Nephron progenitor cell (in vitro differentiated cells): ENCODE results near the gene XBP1.
"Not testable (repeated sequence)": the region's sequence is repeated elsewhere in the genome, so short reads cannot be mapped to it uniquely, and the experiment has no call there.

Experiments
- DNase-seq: peaks from one replicate; pipeline ENCODE4 v3.0.0; 2021
- H3K27ac Mint-ChIP-seq: 2 replicates; pipeline ENCODE4 v1.8.0; 2021; ENCODE audit warnings: mild to moderate bottlenecking, moderate library complexity, mixed read lengths
- H3K27me3 Mint-ChIP-seq: 2 replicates; pipeline ENCODE4 v1.8.0; 2021; ENCODE audit warnings: mild to moderate bottlenecking, low read depth, mixed read lengths; ENCODE audit not compliant: poor library complexity
- H3K36me3 Mint-ChIP-seq: 2 replicates; pipeline ENCODE4 v1.8.0; 2021; ENCODE audit warnings: low read depth, mixed read lengths
- H3K4me1 Mint-ChIP-seq: 2 replicates; pipeline ENCODE4 v1.8.0; 2021; ENCODE audit warnings: mixed read lengths
- H3K4me3 Mint-ChIP-seq: 2 replicates; pipeline ENCODE4 v1.8.0; 2021; ENCODE audit warnings: mild to moderate bottlenecking, moderate library complexity, mixed read lengths
- H3K9me3 Mint-ChIP-seq: 2 replicates; pipeline ENCODE4 v1.8.0; 2021; ENCODE audit warnings: mild to moderate bottlenecking, moderate library complexity, mixed read lengths
- TF ChIP-seq, protein P1 (sequence below): fragments of 200-600 bp; sonication (generic); IDR thresholded peaks from 2 replicates; pipeline ENCODE4 v1.5.0; 2021; ENCODE audit warnings: antibody characterized with exemption

The XBP1 gene

DNA sequence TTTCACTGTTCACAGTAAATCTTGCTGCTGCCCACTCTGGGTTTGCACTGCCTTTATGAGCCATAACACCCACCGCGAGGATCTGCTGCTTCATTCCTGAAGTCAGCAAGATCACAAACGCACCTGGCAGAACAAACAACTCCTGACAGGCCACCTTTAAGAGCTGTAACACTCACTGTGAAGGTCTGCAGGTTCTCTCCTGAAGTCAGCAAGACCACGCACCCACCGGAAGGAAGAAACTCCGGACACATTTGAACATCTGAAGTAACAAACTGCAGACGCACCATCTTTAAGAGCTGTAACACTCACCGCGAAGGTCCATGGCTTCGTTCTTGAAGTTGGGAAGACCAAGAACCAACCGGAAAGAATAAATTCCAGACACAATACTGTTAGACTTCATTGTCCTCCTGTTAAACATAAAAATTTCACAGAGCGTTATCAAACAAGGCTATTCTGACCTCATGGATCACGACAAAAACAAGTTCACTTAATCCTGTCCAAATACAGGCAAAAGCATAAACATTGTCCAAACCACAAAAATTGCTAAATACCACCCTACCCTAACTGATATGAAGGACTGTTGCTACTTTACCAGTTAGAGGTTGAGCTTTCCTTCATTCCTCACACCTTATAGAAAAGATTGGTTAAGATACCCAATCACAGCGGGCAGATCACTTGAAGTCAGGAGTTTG is 30.8 kb downstream of the XBP1 start:
- Mint-ChIP-seq H3K27me3 (peaks cover 3% of the 10 kb centered on the region), H3K9me3 (peaks cover 17% of the 10 kb centered on the region), H3K36me3 (peaks cover 11% of the 10 kb centered on the region), H3K27ac (no peak overlapping the region), H3K4me1 (peaks cover 10% of the 10 kb centered on the region), H3K4me3 (no peak overlapping the region)
- TF ChIP-seq, protein P1, sequence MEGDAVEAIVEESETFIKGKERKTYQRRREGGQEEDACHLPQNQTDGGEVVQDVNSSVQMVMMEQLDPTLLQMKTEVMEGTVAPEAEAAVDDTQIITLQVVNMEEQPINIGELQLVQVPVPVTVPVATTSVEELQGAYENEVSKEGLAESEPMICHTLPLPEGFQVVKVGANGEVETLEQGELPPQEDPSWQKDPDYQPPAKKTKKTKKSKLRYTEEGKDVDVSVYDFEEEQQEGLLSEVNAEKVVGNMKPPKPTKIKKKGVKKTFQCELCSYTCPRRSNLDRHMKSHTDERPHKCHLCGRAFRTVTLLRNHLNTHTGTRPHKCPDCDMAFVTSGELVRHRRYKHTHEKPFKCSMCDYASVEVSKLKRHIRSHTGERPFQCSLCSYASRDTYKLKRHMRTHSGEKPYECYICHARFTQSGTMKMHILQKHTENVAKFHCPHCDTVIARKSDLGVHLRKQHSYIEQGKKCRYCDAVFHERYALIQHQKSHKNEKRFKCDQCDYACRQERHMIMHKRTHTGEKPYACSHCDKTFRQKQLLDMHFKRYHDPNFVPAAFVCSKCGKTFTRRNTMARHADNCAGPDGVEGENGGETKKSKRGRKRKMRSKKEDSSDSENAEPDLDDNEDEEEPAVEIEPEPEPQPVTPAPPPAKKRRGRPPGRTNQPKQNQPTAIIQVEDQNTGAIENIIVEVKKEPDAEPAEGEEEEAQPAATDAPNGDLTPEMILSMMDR: no peak
- no peak for DNase-seq

DNA sequence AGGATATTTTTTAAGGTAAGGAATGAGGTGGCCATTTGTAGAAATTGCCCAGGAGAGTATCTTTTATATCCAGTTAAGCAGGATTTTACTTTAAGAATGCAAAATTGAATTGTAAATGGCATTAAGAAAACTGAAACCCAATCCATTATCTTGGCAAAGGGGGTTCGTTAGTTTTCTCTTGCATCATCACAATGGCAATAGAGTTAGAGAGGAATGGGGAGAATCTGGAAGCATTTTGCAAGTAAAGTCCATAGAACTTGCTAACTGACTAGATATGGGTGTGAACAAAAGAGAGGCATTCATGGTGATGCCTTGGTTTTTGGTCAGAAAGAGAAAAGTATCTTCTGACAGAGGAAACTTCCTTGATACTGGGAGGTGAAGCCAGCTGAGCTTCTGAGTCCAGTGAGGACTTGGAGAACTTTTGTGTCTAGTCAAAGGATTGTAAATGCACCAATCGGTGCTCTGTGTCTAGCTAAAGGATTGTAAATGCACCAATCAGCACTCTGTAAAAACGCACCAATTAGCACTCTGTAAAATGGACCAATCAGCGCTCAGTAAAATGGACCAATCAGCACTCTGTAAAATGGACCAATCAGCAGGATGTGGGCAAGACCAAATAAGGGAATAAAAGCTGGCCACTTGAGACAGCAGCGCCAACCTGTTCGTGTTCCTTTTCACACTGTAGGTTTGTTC is 31.5 kb downstream of the XBP1 start:
- Mint-ChIP-seq H3K4me3 (no peak overlapping the region), H3K27me3 (peaks cover 3% of the 10 kb centered on the region), H3K27ac (no peak overlapping the region), H3K4me1 (peaks cover 7% of the 10 kb centered on the region), H3K36me3 (peaks cover 7% of the 10 kb centered on the region), H3K9me3 (peaks cover 17% of the 10 kb centered on the region)
- no peak for DNase-seq
- TF ChIP-seq, protein P1: no peak

DNA sequence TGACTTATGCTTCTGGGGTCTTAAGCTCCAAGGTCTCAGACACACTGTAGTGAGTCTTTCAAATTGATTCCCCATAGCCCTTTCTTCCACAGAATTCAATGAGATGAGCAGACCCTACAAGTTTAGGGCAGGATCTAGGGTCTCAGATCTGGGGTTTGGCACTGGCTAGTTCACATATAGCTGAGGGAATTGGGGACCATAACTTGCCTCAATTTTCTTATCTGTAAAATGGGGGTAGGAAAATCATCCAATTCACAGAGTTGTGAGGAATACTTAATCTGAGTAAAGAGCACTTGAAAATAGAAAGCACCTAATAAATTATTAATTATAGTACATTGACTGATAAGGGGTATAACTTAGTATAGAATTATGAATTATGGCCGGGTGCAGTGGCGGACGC is 33.7 kb downstream of the XBP1 start:
- Mint-ChIP-seq H3K27ac (no peak overlapping the region), H3K4me1 (peaks cover under 1% of the 10 kb centered on the region), H3K4me3 (no peak overlapping the region), H3K36me3 (no peaks in the 10 kb centered on the region), H3K27me3 (no peaks in the 10 kb centered on the region), H3K9me3 (peaks cover 10% of the 10 kb centered on the region)
- TF ChIP-seq, protein P1: no peak
- no peak for DNase-seq

DNA sequence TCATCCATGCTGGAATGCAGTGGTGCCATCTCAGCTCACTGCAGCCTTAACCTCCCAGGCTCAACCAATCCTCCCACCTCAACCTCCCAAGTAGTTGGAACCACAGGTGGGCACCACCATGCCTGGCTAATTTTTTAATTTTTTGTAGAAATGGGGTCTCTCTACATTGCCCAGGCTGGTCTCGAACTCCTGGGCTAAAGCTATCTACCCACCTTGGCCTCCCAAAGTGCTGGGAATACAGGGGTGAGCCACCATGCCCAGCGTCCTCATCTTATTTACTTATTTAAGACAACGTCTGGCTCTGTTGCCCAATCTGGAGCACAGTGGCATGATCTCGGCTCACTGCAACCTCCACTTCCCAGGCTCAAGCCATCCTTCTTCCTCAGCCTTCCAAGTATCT is 38.4 kb downstream of the XBP1 start:
- H3K4me1 Mint-ChIP-seq: peaks cover 17% of the 10 kb centered on the region
- H3K4me3 Mint-ChIP-seq, DNase-seq, H3K9me3 Mint-ChIP-seq, H3K27me3 Mint-ChIP-seq, H3K27ac Mint-ChIP-seq: not testable (repeated sequence)
- peaks cover 11% of the 10 kb centered on the region for H3K36me3 Mint-ChIP-seq

DNA sequence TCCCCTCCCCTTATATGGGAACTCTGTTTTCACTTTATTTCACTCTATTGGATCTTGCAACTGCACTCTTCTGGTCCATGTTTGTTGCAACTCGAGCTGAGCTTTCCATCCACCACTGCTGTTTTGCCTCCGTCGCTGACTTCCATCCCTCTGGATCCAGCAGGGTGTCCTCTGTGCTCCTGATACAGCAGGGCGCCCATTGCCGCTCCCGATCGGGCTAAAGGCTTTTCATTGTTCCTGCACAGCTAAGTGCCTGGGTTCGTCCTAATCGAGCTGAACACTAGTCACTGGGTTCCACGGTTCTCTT is 39.0 kb downstream of the XBP1 start:
- H3K36me3 Mint-ChIP-seq: peaks cover 16% of the 10 kb centered on the region
- H3K4me1 Mint-ChIP-seq: peaks cover 17% of the 10 kb centered on the region
- no peak overlapping the region for H3K27ac Mint-ChIP-seq
- TF ChIP-seq, protein P1: no peak
- H3K4me3 Mint-ChIP-seq: no peak overlapping the region
- no peak for DNase-seq
- peaks cover 4% of the 10 kb centered on the region for H3K9me3 Mint-ChIP-seq
- H3K27me3 Mint-ChIP-seq: peaks cover 3% of the 10 kb centered on the region

DNA sequence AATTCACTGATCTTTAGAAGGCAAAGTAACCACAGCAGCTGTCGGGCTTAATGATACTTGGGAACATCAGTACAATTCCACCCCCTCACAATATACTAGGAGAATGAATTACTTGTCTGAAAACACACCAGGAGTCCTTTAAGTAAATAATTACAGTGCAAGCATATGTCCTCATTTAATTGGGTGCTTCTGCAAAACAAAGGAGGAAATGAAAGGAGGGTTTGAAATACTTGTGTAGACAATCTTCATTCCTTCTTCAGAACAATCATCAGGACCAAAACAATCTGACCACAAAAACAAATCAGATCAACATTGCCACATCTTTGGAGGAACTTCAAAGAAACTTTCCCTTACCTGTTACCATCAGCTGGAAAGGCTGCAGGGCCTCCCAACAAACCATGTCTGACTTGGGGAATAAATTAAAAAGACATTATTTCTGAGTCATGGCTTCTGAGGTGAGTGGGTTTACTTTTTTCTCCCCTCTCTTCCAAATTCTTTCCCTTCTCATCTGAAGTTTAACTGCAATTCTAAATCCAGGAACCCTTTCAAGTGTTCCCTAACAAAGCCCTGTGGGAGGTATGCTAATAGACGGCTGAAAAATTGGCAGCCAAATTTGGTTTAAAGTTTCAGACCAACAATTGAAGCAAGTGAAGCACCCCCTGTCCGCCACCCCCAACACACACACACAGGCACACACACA is 40.4 kb downstream of the XBP1 start:
- DNase-seq: no peak

DNA sequence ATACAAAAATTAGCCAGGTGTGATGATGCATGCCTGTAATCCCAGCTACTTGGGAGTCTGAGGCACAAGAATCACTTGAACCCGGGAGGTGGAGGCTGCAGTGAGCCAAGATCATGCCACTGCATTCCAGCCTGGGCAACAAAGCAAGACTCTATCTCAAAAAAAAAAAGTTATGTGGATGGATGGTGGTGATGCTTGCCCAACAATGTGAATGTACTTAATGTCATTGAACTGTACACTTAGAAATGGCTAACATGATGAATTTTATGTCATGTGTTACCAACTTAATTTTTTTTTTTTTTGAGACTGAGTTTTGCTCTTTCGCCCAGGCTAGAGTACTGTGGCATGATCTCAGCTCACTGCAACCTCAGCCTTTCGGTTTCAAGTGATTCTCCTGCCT is 45.9 kb downstream of the XBP1 start:
- H3K4me1 Mint-ChIP-seq, H3K9me3 Mint-ChIP-seq, DNase-seq, H3K4me3 Mint-ChIP-seq, H3K27me3 Mint-ChIP-seq, H3K27ac Mint-ChIP-seq: not testable (repeated sequence)
- peaks cover 70% of the 10 kb centered on the region for H3K36me3 Mint-ChIP-seq

More for the DNA sequence above, 40.4 kb downstream of the XBP1 start:
- H3K4me3 Mint-ChIP-seq: no peak overlapping the region
- TF ChIP-seq, protein P1: no peak
- H3K27ac Mint-ChIP-seq: no peak overlapping the region
- H3K4me1 Mint-ChIP-seq: peaks cover 17% of the 10 kb centered on the region
- peaks cover 3% of the 10 kb centered on the region for H3K27me3 Mint-ChIP-seq
- H3K36me3 Mint-ChIP-seq: peaks cover 28% of the 10 kb centered on the region
- peaks cover 4% of the 10 kb centered on the region for H3K9me3 Mint-ChIP-seq
